NOMO-1 treated with DMSO at 0.1 percent for 48 hours (cell line): Measurements from ENCODE around the gene RNF213.
"Not testable (repeated sequence)": the region's sequence is repeated elsewhere in the genome, so short reads cannot be mapped to it uniquely, and the experiment has no call there.

Experiments
- DNase-seq: peaks from one replicate; lab custom pipeline; 2025; ENCODE audit not compliant: unreplicated experiment; lab: John Stamatoyannopoulos, UW

RNF213 gene

GRCh38 chr17:80223838-80224497 lies 36.7 kb upstream of the RNF213 start:
- no peak for DNase-seq

- no peak for DNase-seq
Measured at GRCh38 chr17:80224683-80225082, 36.0 kb upstream of the RNF213 start.

GRCh38 chr17:80225230-80225629 lies 35.4 kb upstream of the RNF213 start:
- no peak for DNase-seq

- DNase-seq: no peak
Measured at GRCh38 chr17:80227156-80227555, 33.5 kb upstream of the RNF213 start.

GRCh38 chr17:80227666-80228065 lies 33.0 kb upstream of the RNF213 start:
- DNase-seq: no peak

GRCh38 chr17:80228477-80228876 lies 32.2 kb upstream of the RNF213 start:
- no peak for DNase-seq

- DNase-seq: no peak
Measured at GRCh38 chr17:80229011-80229410, 31.6 kb upstream of the RNF213 start.

GRCh38 chr17:80232438-80232837 lies 28.2 kb upstream of the RNF213 start:
- DNase-seq: no peak

GRCh38 chr17:80233202-80233601 lies 27.4 kb upstream of the RNF213 start:
- DNase-seq: no peak

GRCh38 chr17:80236911-80237310 lies 23.7 kb upstream of the RNF213 start:
- DNase-seq: no peak

GRCh38 chr17:80237386-80237785 lies 23.3 kb upstream of the RNF213 start:
- DNase-seq: no peak

GRCh38 chr17:80242505-80242904 lies 18.1 kb upstream of the RNF213 start:
- no peak for DNase-seq

GRCh38 chr17:80243526-80244433 lies 16.9 kb upstream of the RNF213 start:
- no peak for DNase-seq

- DNase-seq: not testable (repeated sequence)
Measured at GRCh38 chr17:80244448-80244847, 16.2 kb upstream of the RNF213 start.

GRCh38 chr17:80244871-80245509 lies 15.7 kb upstream of the RNF213 start:
- DNase-seq: no peak

GRCh38 chr17:80245566-80246265 lies 14.9 kb upstream of the RNF213 start:
- DNase-seq: no peak

GRCh38 chr17:80246266-80246681 lies 14.4 kb upstream of the RNF213 start:
- DNase-seq: no peak

GRCh38 chr17:80246726-80247125 lies 13.9 kb upstream of the RNF213 start:
- no peak for DNase-seq

GRCh38 chr17:80247561-80247960 lies 13.1 kb upstream of the RNF213 start:
- no peak for DNase-seq

- no peak for DNase-seq
Measured at GRCh38 chr17:80248001-80248893, 12.4 kb upstream of the RNF213 start.
